Brain microvascular endothelial cell (primary cell): ENCODE results near the gene PEX26.

Experiments used
- DNase-seq: peaks from one replicate; pipeline ENCODE4 v3.0.0-alpha.2; 2020
- H3K27ac ChIP-seq: fragments of 250-450 bp; sonication (Bioruptor Pico); 2 replicates; pipeline ENCODE4 v1.5.1; 2020; ENCODE audit warnings: mild to moderate bottlenecking, moderate library complexity
- H3K27me3 ChIP-seq: fragments of 250-450 bp; sonication (Bioruptor Pico); replicated peaks from 2 replicates; pipeline ENCODE4 v1.5.1; 2020; ENCODE audit warnings: mild to moderate bottlenecking
- H3K36me3 ChIP-seq: fragments of 250-450 bp; sonication (Bioruptor Pico); replicated peaks from 2 replicates; pipeline ENCODE4 v1.5.1; 2020; ENCODE audit warnings: mild to moderate bottlenecking
- H3K4me3 ChIP-seq: 2 replicates; pipeline ENCODE4 v1.5.1; 2011; ENCODE audit warnings: low read depth, mild to moderate bottlenecking, control low read depth, low read length, moderate library complexity
- in situ Hi-C: cut with HindIII; loops from 2 replicates; pipeline ENCODE4 v1.10.0; 2017; ENCODE audit warnings: low sequenced_read_pairs, low pct_ligation_motif_present
- TF ChIP-seq, protein P1 (sequence below): IDR thresholded peaks from 2 replicates; pipeline ENCODE4 v1.5.1; 2011; ENCODE audit warnings: low read depth, mild to moderate bottlenecking, moderate library complexity, low read length, control low read depth, inconsistent platforms; ENCODE audit errors: missing control alignments

Gene PEX26

DNA sequence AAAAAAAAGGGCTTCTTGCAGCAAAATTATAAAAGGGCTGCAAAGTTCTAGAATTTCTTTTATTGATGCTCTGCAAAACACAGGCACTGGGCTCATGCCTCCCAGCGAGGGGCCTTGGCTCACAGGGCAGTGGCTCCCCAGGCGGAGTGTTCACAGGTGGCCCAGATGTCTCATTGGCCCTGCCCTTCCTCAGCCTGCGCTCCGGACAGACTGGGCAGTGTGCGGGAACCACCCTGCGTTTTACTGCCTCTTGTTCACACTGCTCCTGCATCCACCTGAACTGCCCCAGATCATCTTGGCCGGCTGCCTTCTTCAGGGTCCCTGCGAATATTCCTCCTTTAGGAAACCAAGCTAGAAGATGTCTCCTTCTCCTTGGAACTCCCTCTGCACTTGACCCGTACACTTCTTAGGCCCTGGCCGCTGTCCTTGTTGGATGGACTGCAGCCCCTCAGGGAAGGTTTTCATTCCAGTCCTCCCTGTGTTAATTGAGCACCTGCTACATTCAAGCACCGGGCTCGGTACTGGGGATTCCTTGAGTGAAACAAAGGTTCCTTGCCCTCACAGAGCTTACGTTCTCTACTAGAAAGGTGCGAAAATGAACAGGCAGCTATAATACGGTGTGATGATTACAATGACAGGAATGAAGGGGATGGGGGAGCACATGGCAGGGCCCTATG is 37.3 kb downstream of the PEX26 start:
- in situ Hi-C loops: no loop called here
- H3K27me3 ChIP-seq: peaks cover 10% of the 10 kb centered on the region
- TF ChIP-seq, protein P1, sequence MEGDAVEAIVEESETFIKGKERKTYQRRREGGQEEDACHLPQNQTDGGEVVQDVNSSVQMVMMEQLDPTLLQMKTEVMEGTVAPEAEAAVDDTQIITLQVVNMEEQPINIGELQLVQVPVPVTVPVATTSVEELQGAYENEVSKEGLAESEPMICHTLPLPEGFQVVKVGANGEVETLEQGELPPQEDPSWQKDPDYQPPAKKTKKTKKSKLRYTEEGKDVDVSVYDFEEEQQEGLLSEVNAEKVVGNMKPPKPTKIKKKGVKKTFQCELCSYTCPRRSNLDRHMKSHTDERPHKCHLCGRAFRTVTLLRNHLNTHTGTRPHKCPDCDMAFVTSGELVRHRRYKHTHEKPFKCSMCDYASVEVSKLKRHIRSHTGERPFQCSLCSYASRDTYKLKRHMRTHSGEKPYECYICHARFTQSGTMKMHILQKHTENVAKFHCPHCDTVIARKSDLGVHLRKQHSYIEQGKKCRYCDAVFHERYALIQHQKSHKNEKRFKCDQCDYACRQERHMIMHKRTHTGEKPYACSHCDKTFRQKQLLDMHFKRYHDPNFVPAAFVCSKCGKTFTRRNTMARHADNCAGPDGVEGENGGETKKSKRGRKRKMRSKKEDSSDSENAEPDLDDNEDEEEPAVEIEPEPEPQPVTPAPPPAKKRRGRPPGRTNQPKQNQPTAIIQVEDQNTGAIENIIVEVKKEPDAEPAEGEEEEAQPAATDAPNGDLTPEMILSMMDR: no peak
- no peak for DNase-seq
- no peaks in the 10 kb centered on the region for H3K36me3 ChIP-seq
- H3K27ac ChIP-seq: no peak overlapping the region
- H3K4me3 ChIP-seq: no peak overlapping the region

DNA sequence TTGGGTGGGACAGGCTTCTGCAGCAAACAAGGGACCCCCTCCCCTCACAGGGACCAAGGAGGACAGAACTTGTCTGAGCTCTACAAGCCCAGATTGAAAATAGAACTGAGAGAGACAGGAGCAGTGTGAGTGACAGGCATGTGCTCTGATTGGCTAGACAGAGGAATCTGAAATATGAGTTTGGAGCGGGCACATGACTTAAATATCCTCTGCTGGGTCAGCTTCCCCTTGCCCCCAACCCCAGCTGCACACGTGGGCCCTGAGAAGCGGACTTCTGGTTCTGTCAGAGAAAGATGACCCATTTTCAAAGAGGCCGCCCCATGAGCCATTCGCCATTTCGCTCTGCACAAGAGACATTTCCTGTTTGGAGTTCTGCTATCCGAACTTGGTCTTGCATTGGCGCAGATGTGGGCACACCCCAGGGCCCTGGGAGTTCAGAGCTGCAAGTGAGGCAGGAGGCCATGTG is 38.1 kb downstream of the PEX26 start:
- Histone ChIP-seq H3K27ac (no peak overlapping the region), H3K36me3 (no peaks in the 10 kb centered on the region), H3K4me3 (no peak overlapping the region), H3K27me3 (peaks cover 6% of the 10 kb centered on the region)
- no peak for DNase-seq
- in situ Hi-C loops: no loop called here
- TF ChIP-seq, protein P1: no peak

DNA sequence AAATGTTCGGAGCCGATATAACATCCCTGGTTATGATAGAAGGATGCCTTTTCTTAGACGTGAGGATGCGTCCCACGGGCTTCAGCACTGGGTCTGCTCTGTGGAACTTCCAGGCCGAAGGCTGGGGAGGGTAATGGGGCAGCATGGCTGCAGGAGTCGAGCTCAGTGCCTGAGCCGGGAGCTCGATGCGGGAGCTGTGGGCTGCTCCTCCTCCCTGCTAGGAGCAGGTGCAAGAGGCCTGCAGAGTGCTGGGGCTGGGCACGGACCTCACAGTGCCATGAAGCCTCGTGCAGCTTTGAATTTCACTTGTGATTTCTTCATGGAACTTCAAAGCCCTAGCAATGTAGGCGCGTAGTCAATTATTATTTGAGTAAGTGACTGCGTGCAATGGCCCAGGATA is 38.8 kb downstream of the PEX26 start:
- Histone ChIP-seq H3K27me3 (no peaks in the 10 kb centered on the region), H3K36me3 (no peaks in the 10 kb centered on the region), H3K4me3 (no peak overlapping the region), H3K27ac (no peak overlapping the region)
- no peak for DNase-seq
- in situ Hi-C loops: no loop called here
- TF ChIP-seq, protein P1: no peak

DNA sequence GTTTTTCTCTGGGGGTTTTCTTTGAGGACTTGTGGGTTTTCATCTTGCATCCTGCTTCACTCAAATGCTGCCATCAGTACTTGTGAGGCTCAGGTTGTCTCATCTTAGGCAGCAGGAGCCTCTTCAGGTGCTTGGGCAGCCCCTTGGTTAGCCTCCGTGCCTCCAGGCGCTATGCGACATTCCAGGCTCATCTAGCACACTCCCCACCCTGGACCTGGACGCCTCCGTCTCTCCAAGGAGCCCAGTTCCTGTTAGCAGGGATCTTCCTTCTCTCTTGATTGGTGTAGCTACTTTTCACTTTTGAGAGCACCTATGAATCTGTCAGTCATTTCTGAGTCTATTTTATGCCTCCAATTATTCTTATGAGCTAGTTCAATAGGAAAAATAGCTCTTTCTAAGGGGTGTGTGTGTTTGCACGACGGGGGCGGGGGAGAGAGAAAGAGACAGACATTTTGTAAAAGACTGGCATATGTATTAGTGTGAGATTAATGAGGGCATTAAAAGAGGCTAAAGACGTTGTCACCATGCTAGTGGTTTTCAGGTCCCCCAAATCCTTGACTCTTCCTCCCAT is 40.6 kb downstream of the PEX26 start:
- DNase-seq: no peak
- Histone ChIP-seq H3K4me3 (no peak overlapping the region), H3K27ac (no peak overlapping the region), H3K36me3 (no peaks in the 10 kb centered on the region), H3K27me3 (no peaks in the 10 kb centered on the region)
- TF ChIP-seq, protein P1: no peak
- in situ Hi-C loops: no loop called here

DNA sequence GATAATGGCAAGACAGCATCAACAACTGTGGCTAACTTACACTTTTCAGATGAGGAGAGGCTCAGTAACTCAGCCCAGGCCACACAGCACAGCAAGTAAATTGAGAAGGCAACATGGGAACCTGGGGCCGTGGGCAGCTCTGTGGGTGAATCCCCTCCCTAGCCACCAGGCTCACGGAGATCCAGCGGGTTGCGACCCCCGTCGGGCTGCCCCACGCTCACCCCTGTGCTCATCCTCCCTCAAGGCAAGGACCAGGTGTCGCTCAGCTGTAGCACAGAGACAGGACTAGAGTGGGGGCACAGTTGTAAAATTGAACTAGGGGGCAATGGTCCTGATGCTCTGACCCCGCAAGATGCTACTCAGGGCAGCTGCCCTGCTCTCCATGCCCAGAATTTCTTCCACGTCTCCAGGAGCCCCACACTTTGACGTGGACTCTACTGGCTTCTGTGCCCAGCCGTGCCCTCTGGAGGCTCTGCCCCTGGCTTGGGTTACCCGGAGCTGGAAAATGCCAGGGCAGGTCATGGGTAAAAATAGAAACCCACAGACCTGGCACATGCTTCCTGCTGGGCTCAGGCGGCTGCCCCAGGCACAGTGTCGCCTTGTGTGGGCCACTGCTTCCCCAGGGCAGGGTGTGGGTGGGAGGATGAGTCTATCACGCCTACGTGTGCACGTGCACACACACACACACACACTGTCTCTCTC is 41.8 kb downstream of the PEX26 start:
- DNase-seq: no peak
- Histone ChIP-seq H3K27ac (no peak overlapping the region), H3K36me3 (no peaks in the 10 kb centered on the region), H3K27me3 (no peaks in the 10 kb centered on the region), H3K4me3 (no peak overlapping the region)
- TF ChIP-seq, protein P1: no peak
- in situ Hi-C loops: no loop called here
